Thoracic aorta (tissue), 2 donors: ENCODE results near the gene NEGR1. TPM values are rescaled to one million over a fixed set of nuclear protein-coding genes. Genes with fewer than 3 reads are reported as not detected.

ENCODE experiments used
- ATAC-seq: fragments of 150-250 bp; one replicate; pipeline ENCODE4 v1.8.0; 2017; ENCODE audit warnings: low read depth; ENCODE audit not compliant: insufficient number of reproducible peaks, low FRiP score
- DNase-seq: peaks from one replicate; pipeline ENCODE4 v3.0.0-alpha.2; 2020; ENCODE audit warnings: low spot score
- H3K27ac ChIP-seq, 2 donors: fragments of 200-600 bp; sonication (generic); 1 replicate in 1 of 2; 2 replicates in 1 of 2; pipeline ENCODE4 v1.5.1; 2016; ENCODE audit warnings: mild to moderate bottlenecking in 2 of 2, moderate library complexity in 2 of 2
- H3K27me3 ChIP-seq: fragments of 200-600 bp; sonication (generic); replicated peaks from 2 replicates; pipeline ENCODE4 v1.6.0; 2016; ENCODE audit warnings: mild to moderate bottlenecking; ENCODE audit not compliant: insufficient read depth
- H3K36me3 ChIP-seq: fragments of 200-600 bp; sonication (generic); one replicate; pipeline ENCODE4 v1.5.1; 2016
- H3K4me1 ChIP-seq, 2 donors: fragments of 200-600 bp; sonication (generic); 1 replicate in 1 of 2; 2 replicates in 1 of 2; pipeline versions ENCODE4 v1.5.1 to v1.6.0; 2016; ENCODE audit warnings: low read depth in 2 of 2, mild to moderate bottlenecking in 1 of 2; ENCODE audit not compliant: control insufficient read depth in 1 of 2
- H3K4me3 ChIP-seq: fragments of 200-600 bp; sonication (generic); 2 replicates; pipeline ENCODE4 v1.5.1; 2016; ENCODE audit warnings: mild to moderate bottlenecking
- H3K9me3 ChIP-seq: fragments of 200-600 bp; sonication (generic); 2 replicates; pipeline ENCODE4 v1.5.1; 2016
- total RNA-seq, 2 donors: library from RNA; depleted of rRNA; stranded (reverse); fragments of >200 nt; gene quantifications; one replicate each; pipeline versions ENCODE4 v1.1.0 to v1.2.3, GENCODE V29; 2016
- TF ChIP-seq, protein P1 (sequence below): fragments of 200-600 bp; sonication (generic); IDR thresholded peaks from one replicate; pipeline ENCODE4 v1.5.1; 2019; ENCODE audit warnings: antibody characterized with exemption

The NEGR1 gene
- total RNA-seq, 2 donors from 2014 or later = 10.4 to 14.4 TPM

DNA sequence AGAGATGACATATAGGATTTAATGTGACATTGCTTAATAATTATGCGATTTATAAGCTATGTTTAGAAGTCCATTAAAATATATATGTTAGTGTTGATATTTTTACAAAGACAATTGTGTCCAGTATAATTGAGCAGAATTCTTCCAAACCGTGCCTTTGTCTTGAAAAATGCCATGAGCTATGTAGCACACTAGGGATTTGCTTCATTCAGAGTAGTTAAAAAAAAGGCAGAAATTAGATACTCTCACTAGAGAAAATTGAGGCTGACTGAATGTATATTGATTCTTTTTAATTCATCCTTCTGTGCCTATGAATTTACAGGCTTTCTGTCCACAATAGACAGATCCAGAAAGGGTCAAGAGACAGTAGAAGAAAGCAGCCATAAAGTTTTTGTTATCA lies 429.0 kb downstream of the NEGR1 start:
- TF ChIP-seq, protein P1, sequence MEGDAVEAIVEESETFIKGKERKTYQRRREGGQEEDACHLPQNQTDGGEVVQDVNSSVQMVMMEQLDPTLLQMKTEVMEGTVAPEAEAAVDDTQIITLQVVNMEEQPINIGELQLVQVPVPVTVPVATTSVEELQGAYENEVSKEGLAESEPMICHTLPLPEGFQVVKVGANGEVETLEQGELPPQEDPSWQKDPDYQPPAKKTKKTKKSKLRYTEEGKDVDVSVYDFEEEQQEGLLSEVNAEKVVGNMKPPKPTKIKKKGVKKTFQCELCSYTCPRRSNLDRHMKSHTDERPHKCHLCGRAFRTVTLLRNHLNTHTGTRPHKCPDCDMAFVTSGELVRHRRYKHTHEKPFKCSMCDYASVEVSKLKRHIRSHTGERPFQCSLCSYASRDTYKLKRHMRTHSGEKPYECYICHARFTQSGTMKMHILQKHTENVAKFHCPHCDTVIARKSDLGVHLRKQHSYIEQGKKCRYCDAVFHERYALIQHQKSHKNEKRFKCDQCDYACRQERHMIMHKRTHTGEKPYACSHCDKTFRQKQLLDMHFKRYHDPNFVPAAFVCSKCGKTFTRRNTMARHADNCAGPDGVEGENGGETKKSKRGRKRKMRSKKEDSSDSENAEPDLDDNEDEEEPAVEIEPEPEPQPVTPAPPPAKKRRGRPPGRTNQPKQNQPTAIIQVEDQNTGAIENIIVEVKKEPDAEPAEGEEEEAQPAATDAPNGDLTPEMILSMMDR = no peak
- ATAC-seq (no peak), DNase-seq (no peak)
- H3K9me3 ChIP-seq = no peaks in the 10 kb centered on the region
- H3K27me3 ChIP-seq = no peaks in the 10 kb centered on the region
- H3K36me3 ChIP-seq = no peaks in the 10 kb centered on the region
- no peak overlapping the region for H3K27ac ChIP-seq
- no peaks in the 10 kb centered on the region for H3K4me1 ChIP-seq
- no peak overlapping the region for H3K4me3 ChIP-seq

DNA sequence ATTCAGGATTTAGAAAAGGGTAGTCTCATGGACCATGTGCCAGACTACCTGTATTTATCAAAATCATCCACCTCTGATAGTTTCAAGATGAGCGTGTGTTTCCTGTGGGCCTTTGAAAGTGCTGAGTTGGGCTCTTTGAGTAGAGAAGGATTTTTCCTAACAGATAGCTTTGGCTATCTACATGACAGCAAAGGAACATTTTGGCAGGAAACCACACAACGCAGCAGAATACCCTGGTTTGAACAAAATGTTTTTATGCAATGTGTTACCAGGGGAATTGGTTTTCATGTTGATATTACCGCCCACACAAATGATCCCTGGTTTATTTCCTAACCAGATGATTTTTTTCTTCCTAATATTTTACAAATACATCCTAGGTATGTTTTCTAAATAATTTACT lies 431.4 kb downstream of the NEGR1 start:
- no peaks in the 10 kb centered on the region for H3K9me3 ChIP-seq
- DNase-seq (no peak), ATAC-seq (no peak)
- TF ChIP-seq, protein P1 = no peak
- no peaks in the 10 kb centered on the region for H3K27me3 ChIP-seq
- H3K36me3 ChIP-seq = no peaks in the 10 kb centered on the region
- H3K4me3 ChIP-seq = no peak overlapping the region
- no peak overlapping the region for H3K27ac ChIP-seq
- H3K4me1 ChIP-seq = no peaks in the 10 kb centered on the region

DNA sequence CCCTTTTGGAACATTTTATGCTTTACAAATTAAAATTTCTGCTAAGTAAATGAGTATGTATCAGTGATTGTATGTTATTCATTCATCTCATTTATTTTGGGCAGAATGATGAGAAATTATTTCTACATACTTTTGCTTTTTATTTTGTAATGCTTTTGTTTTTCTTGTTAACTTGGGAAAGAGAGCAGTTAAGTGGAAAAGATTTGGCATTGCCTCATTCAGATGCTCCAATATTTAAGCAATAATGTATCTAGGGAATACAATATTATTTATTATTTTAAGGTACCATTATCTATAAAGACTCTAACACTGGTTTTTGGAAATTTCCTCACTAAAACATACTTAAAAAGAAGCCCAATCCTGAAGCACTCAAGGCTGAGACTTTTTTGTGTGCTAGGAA lies 431.8 kb downstream of the NEGR1 start:
- TF ChIP-seq, protein P1 = no peak

DNA sequence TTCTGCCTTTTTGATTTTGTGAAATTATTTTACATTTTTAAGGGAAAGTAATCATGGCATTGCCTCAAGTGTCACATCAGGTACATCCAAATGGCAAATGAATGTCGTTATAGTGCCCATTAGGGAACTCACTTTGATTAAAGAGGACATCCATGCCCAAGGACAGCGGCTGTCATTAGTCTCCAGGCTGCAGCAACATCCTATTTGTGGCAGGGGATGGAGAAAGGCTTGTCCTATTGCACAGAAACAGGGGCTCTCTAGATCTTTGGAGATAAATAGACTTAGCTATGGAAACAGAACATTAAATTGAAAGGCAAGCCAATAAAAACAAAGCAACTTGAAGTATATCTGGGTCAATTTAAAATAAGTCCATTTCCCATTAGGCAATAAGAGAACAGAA lies 439.3 kb downstream of the NEGR1 start:
- TF ChIP-seq, protein P1 = no peak
- Histone ChIP-seq H3K4me1 (no peaks in the 10 kb centered on the region), H3K27ac (no peak overlapping the region), H3K36me3 (no peaks in the 10 kb centered on the region), H3K4me3 (no peak overlapping the region), H3K9me3 (no peaks in the 10 kb centered on the region), H3K27me3 (no peaks in the 10 kb centered on the region)
- no peak for DNase-seq
- ATAC-seq = no peak

More for the DNA sequence above, 431.8 kb downstream of the NEGR1 start:
- Histone ChIP-seq H3K27me3 (no peaks in the 10 kb centered on the region), H3K4me1 (no peaks in the 10 kb centered on the region), H3K9me3 (no peaks in the 10 kb centered on the region), H3K4me3 (no peak overlapping the region), H3K36me3 (no peaks in the 10 kb centered on the region), H3K27ac (no peak overlapping the region)
- no peak for ATAC-seq
- no peak for DNase-seq

DNA sequence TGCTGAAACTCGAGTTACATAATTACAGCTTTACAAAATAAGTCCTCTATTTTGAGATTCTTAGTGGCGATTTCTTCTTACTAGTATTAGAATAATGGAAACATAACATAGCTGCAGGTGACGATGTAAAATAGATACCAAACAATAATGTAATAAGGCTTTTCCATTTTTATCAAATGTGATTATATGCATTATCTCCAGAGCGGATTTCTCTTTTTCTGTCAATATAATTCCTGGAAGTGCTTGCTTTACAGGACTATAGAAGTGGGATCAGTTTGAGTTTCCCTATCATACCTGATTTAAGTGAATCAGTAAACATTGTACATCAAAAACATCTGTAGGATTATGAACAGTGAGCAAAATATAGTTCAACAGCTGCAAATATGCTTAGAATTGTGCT lies 442.5 kb downstream of the NEGR1 start:
- no peak for ATAC-seq
- TF ChIP-seq, protein P1 = no peak
- H3K4me1 ChIP-seq = peaks cover 0 to 2% of the 10 kb centered on the region in 2 donors
- H3K36me3 ChIP-seq = no peaks in the 10 kb centered on the region
- no peaks in the 10 kb centered on the region for H3K27me3 ChIP-seq
- no peak for DNase-seq
- H3K9me3 ChIP-seq = no peaks in the 10 kb centered on the region
- no peak overlapping the region for H3K4me3 ChIP-seq
- H3K27ac ChIP-seq = no peak overlapping the region
